NCI-H2029 (cell line): ENCODE data around the gene INHBA.

Source experiments
- DNase-seq: peaks from one replicate; lab custom pipeline; 2025; lab: John Stamatoyannopoulos, UW

The INHBA gene

DNA sequence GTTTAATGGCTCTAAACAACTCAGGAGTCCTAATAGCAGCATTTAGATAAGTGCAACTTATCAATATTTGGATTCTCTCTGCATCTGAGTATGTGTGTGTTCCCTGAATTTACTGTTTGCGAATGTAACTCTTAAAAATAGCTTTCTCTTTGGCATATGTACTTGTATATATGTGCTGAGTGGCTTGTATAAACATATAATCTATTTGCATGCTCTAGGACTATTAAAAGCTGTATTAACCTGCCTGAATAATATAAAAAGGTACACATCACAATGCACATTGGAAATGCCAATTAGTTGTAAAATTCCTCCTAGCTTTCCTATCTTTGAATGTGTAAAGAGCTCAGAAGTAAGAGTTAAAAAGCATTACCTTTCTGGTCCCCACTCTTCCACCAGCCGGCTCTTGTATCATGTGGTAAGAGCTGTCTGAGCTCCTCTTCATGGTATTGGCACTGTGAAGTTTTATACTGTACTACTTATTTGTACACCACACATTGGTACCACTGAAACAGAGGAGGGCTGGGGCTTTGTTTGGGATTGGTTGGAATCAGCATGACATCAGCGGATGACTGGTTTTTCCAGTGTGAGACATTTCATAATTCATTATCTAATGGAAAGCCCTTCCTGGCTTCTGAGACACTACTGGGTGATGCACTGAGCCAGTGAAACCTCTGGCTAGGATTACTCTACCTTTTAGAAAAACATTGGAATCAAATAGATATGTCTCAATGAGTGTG lies at the start of gene INHBA:
TSS of gene INHBA (minus strand) at position 456 of the 737 bp plus-strand sequence. CDS start 2,716 bp downstream, outside the sequence.
- no peak for DNase-seq

- DNase-seq, result no peak
These were observed 49.7 kb upstream of the INHBA start for GRCh38 chr7:41752615-41753014.

DNA sequence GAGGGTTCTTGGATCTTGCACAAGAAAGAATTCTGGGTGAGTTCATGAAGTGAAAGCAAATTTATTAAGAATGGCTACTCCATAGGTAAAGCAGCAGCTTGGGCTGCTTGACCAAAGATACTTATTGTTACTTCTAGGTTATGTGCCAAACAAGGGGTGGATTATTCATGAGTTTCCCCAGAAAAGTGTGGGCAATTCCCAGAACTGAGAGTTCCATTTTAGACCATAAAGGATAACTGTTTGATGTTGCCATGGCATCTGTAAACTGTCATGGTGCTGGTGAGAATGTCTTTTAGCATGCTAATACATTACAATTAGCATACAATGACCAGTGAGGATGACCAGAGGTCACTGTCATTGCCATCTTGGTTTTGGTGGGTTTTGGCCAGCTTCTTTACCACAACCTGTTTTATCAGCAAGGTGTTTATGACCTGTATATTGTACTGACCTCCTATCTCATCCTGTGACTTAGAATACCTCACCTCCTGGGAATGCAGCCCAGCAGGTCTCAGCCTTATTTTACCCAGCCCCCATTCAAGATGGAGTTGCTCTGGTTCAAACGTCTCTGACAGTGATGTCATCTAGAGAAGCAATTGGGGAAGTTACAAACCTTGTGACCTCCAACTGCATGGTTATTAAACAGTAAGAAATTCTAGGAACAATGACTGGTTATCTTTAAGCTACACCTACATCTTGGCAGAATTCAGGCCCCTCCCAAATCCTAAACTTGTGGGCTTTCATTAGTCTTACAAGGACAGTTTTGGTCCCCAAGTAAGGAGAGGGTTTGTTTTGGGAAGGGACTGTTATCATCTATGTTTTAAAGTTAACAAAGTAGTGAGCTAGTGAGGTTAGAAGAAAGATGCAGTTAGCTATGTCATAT lies 48.0 kb upstream of the INHBA start:
- DNase-seq, result no peak

- DNase-seq, result no peak
These were observed 45.1 kb upstream of the INHBA start for GRCh38 chr7:41747961-41748360.

DNA sequence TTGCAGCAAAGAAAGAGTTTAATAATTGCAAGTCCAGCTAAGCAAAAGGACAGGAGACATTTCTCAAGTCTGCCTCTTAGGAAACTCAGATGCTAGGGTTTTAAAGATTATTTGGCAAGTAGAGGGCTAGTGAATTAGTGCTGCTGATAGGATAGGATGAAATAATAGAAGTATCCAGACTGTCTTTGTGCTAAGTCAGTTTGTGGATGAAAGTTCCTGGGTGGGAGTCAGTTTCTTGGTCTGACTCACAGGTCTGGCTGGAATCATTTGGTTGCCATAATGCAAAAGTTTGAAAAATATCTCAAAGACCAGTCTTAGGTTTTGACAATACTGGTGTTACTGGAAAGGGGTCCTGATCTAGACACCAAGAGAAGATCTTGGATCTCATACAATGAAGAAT lies 42.6 kb upstream of the INHBA start:
- no peak for DNase-seq

- DNase-seq, result no peak
These were observed 41.3 kb upstream of the INHBA start for GRCh38 chr7:41744161-41744560.

GRCh38 chr7:41742401-41743020 lies 39.6 kb upstream of the INHBA start:
- DNase-seq, result no peak

GRCh38 chr7:41738806-41739205 lies 35.9 kb upstream of the INHBA start:
- no peak for DNase-seq

- no peak for DNase-seq
These were observed 35.4 kb upstream of the INHBA start for GRCh38 chr7:41738336-41738735.

GRCh38 chr7:41735206-41735605 lies 32.3 kb upstream of the INHBA start:
- no peak for DNase-seq

DNA sequence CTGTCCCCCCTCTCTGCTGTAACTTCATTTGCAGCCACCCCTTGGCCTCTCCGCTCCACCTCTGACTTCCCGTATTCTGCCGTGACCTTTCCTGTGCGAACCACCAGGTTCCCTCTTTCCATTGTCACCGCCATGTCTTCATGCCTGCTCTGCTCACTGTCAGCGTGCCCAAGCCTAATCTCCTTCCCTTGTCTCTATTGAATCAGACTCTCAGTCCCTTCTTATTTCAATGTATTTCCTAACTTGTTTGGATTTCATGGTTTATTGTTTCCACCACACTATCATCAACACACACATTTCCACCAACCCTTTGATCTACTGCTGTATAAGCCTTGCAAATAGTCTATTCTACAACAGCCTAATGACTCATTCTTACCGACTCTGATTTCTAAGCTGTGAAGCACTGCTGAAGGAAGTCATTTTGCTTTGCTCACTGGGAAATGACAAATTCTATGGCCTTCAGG lies 30.0 kb upstream of the INHBA start:
- DNase-seq, result no peak

- DNase-seq, result no peak
These were observed 29.5 kb upstream of the INHBA start for GRCh38 chr7:41732436-41732785.

- no peak for DNase-seq
These were observed 28.9 kb upstream of the INHBA start for GRCh38 chr7:41731493-41732435.

DNA sequence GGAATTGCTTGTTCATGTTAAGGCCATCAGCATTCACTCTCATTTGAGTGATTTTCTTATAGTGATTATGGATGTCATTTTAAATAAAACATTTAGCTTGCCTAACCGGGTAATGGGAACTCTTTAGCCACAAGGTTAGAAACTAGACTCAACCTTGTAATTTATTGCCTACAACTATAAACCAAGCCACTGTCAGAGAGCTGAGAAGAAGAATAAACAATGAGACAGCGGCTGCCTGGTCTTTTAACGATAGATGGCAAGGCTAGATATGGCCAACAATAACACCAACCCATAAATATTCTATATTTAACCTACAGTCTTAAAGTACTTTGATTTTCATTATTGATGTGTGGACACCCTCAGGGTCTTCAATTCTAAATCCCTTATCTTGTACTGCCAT lies 27.8 kb upstream of the INHBA start:
- no peak for DNase-seq

DNA sequence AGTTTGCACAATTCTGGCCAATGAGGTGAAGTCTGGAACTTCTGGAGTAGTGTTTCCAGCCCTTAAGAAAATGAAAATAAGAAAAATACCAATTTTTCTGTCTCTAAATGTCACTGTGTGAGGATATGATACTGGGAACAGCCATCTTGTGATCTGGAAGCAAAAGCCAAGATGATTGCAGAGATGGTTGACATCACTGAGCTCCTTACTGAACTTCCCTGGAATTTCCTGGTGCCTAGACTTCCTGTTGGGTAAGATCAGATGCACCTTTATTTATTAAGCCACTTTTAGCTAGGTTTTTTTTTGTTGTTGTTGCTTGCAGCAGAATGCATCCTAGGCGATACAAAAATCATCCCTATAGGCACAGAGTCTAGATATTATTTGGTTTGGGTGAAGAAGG lies 27.3 kb upstream of the INHBA start:
- no peak for DNase-seq

DNA sequence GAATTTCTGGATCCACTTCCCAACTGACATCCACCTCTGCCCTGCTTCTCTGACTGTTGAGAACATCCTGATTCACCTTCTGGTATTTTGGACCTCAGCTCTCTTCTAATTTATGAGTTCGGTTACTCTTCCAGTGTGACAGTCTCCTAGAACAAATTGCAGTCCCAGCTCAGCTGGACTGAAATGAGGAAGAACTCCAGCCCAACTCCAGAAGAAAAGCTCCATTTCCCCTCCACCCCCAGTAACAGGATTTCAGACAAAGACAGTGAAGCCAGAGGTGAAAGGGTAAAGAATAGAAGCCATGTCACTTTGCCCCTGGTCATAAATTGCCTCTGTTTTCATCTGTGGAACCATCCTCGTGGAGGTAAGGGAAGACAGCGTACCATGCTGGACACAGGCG lies 26.2 kb upstream of the INHBA start:
- DNase-seq, result no peak

DNA sequence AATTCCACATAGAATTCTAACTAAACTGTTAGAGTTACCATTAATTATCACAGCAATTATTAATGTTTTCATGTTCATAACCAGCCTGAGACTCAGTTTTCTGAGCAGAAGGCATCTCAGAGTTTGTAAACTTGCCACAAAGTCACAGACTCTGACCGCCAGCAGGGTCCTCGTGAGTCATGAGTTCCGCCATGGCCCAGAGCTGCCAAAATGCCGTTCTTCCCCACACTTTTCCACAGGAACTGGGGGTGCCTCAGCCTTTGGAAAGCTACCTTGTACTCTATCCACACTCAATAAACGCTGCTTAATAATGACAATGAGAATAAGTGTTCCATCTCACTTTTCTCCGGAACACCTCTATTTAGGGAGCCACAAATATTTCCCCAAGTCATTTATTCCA lies 22.1 kb upstream of the INHBA start:
- no peak for DNase-seq

DNA sequence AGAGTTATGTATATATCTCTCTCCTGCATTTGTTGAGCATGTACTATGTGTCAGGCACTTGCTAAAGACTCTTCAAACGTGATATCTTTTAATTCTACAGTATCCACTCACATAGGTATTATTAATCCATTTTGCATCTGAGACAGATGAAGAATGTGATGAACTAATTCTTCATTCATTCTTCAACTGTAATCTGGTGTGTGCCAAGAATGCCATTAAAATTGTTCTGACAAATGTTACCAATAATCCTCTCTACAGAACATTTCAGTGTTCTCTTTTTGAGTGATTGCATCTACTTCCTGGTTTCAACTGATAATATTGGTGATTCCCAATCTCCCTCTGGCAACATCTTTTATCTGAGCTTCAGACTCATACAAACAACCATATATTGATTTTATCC lies 18.0 kb upstream of the INHBA start:
- no peak for DNase-seq

GRCh38 chr7:41720046-41720445 lies 17.2 kb upstream of the INHBA start:
- DNase-seq, result no peak

DNA sequence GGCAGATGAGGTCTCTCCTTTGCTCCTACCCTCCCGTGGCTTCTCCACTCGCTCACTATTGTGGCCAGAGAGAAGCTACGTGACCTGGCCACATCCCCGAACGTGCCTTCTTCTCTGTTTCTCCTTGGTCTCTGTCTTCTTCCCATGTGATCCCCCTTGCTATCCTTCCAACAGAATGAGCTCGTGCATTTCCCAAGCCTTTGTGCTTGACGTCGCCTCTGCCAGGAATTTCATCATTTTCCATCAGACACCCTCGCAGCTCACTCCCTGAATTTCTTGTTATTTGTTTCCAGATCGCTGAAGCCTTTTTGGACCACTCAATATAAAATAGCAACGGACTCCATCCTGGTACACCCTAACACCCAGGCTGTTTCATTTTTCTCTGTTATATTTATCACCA lies 13.8 kb upstream of the INHBA start:
- DNase-seq, result no peak

- DNase-seq, result no peak
These were observed 12.1 kb upstream of the INHBA start for GRCh38 chr7:41715000-41715399.
